22Rv1 (cell line): ENCODE results near the gene AFAP1L2.

Experiments used
- H3K27ac ChIP-seq: fragments of 450-650 bp; 2 replicates; pipeline ENCODE4 v1.5.1; 2017
- CTCF ChIP-seq: fragments of 450-650 bp; IDR thresholded peaks from 2 replicates; pipeline ENCODE4 v1.5.1; 2017; ENCODE audit warnings: mild to moderate bottlenecking
- ZFX ChIP-seq: fragments of 450-650 bp; IDR thresholded peaks from 2 replicates; pipeline ENCODE4 v1.6.1; 2017; ENCODE audit warnings: antibody characterized with exemption, borderline replicate concordance

AFAP1L2 gene

GRCh38 chr10:114343623-114344505, 60.4 kb downstream of the AFAP1L2 start:
- no peak for TF ChIP-seq CTCF
- no peak for TF ChIP-seq ZFX
- H3K27ac ChIP-seq: no peak overlapping the region

- TF ChIP-seq CTCF (no peak), ZFX (no peak)
- no peak overlapping the region for H3K27ac ChIP-seq
Observed at GRCh38 chr10:114342976-114343375, 61.3 kb downstream of the AFAP1L2 start.

- H3K27ac ChIP-seq: no peak overlapping the region
- no peak for TF ChIP-seq ZFX
- TF ChIP-seq CTCF: no peak
Observed at GRCh38 chr10:114340816-114341215, 63.5 kb downstream of the AFAP1L2 start.

GRCh38 chr10:114337510-114338462, 66.5 kb downstream of the AFAP1L2 start:
- no peak for TF ChIP-seq ZFX
- no peak for TF ChIP-seq CTCF

GRCh38 chr10:114336823-114337509, 67.3 kb downstream of the AFAP1L2 start:
- no peak overlapping the region for H3K27ac ChIP-seq
- TF ChIP-seq ZFX (no peak), CTCF (no peak)

More at GRCh38 chr10:114337510-114338462, 66.5 kb downstream of the AFAP1L2 start:
- H3K27ac ChIP-seq: no peak overlapping the region

- TF ChIP-seq ZFX (no peak), CTCF (no peak)
- H3K27ac ChIP-seq: no peak overlapping the region
Observed at GRCh38 chr10:114335614-114336013, 68.7 kb downstream of the AFAP1L2 start.
